PC-3 (cell line): ENCODE results near the gene MEPE. TPM values are rescaled to one million over a fixed set of nuclear protein-coding genes. Genes with fewer than 3 reads are reported as not detected.

Source experiments
- ATAC-seq: fragments of 200-7000 bp; cut with Tn5 transposase; 2 replicates; pipeline ENCODE4 v1.9.1; 2020; ENCODE audit warnings: mild to moderate bottlenecking, moderate library complexity
- BruUV-seq: library from RNA; stranded (reverse); fragments of 400-500 nt; replicated peaks from 2 replicates; lab custom pipeline; 2021; lab: Mats Ljungman, UMichigan
- CTCF ChIA-PET: fragments of 300-600 bp; sonication (Branson Sonifier 250); formaldehyde crosslinking; loops from one replicate; lab custom pipeline; 2022; ENCODE audit warnings: antibody characterized with exemption; lab: Charles Lee
- POLR2A ChIA-PET: fragments of 300-600 bp; sonication (Branson Sonifier 250); formaldehyde crosslinking; loops from one replicate; lab custom pipeline; 2022; ENCODE audit warnings: antibody characterized with exemption; ENCODE audit not compliant: unreplicated experiment; lab: Charles Lee
- DNase-seq: peaks from one replicate; pipeline ENCODE4 v3.0.0-alpha.2; 2015
- H2AFZ ChIP-seq: fragments of 300-600 bp; sonication (generic); 2 replicates; pipeline ENCODE4 v1.6.0; 2016; ENCODE audit warnings: antibody characterized with exemption, low read length
- H3F3A ChIP-seq: fragments of 300-600 bp; sonication (generic); one replicate; pipeline ENCODE4 v1.6.0; 2017; ENCODE audit warnings: antibody characterized with exemption, low read length, control low read depth, mild to moderate bottlenecking; ENCODE audit not compliant: unreplicated experiment
- H3K27ac ChIP-seq: fragments of 300-600 bp; sonication (generic); 2 replicates; pipeline ENCODE4 v1.5.1; 2016; ENCODE audit warnings: mild to moderate bottlenecking, low read length
- H3K27me3 ChIP-seq: fragments of 300-600 bp; sonication (generic); 2 replicates; pipeline ENCODE4 v1.6.1; 2016; ENCODE audit warnings: low read length, mixed read lengths
- H3K36me3 ChIP-seq: fragments of 300-600 bp; sonication (generic); 2 replicates; pipeline ENCODE4 v1.6.1; 2016; ENCODE audit warnings: low read depth, mixed run types, low read length, mixed read lengths
- H3K4me1 ChIP-seq: fragments of 300-600 bp; sonication (generic); 2 replicates; pipeline ENCODE4 v1.5.1; 2016; ENCODE audit warnings: low read length; ENCODE audit not compliant: insufficient read depth
- H3K4me2 ChIP-seq: fragments of 300-600 bp; sonication (generic); 2 replicates; pipeline ENCODE4 v1.6.0; 2016; ENCODE audit warnings: low read length
- H3K4me3 ChIP-seq: fragments of 300-600 bp; sonication (generic); 2 replicates; pipeline ENCODE4 v1.5.1; 2016; ENCODE audit warnings: mild to moderate bottlenecking, low read length, mixed read lengths
- H3K79me2 ChIP-seq: fragments of 300-600 bp; sonication (generic); 2 replicates; pipeline ENCODE4 v1.6.1; 2017; ENCODE audit warnings: low read length, mixed read lengths
- H3K9ac ChIP-seq: fragments of 300-600 bp; sonication (generic); 2 replicates; pipeline ENCODE4 v1.6.0; 2016; ENCODE audit warnings: mild to moderate bottlenecking, low read length
- H3K9me2 ChIP-seq: fragments of 300-600 bp; sonication (generic); replicated peaks from 2 replicates; pipeline ENCODE4 v1.6.1; 2016; ENCODE audit warnings: mixed run types, low read length, mixed read lengths
- H3K9me3 ChIP-seq: fragments of 300-600 bp; sonication (generic); 2 replicates; pipeline ENCODE4 v1.6.1; 2016; ENCODE audit warnings: low read length, mixed read lengths
- H4K20me1 ChIP-seq: fragments of 300-600 bp; sonication (generic); 2 replicates; pipeline ENCODE4 v1.6.1; 2016; ENCODE audit warnings: low read length, mixed read lengths
- EZH2 ChIP-seq: fragments of 300-600 bp; sonication (generic); IDR thresholded peaks from one replicate; pipeline ENCODE4 v1.6.1; 2017; ENCODE audit warnings: antibody characterized with exemption, mild to moderate bottlenecking, low read length; ENCODE audit not compliant: unreplicated experiment
- EZH2phosphoT487 ChIP-seq: fragments of 300-600 bp; sonication (generic); IDR thresholded peaks from 2 replicates; pipeline ENCODE4 v1.6.1; 2018; ENCODE audit warnings: mild to moderate bottlenecking, antibody characterized with exemption, low read length, borderline replicate concordance
- intact Hi-C: fragments of 100-400 bp; cut with micrococcal nuclease; formaldehyde crosslinking; loops from 2 replicates; pipeline ENCODE4 v1.9.0; 2023
- total RNA-seq: library from RNA; depleted of rRNA; stranded (reverse); fragments of >200 nt; gene quantifications from 2 replicates; pipeline ENCODE4 v1.2.3, GENCODE V29; 2014
- TF ChIP-seq, protein P1 (sequence below): fragments of 300-600 bp; sonication (generic); conservative IDR thresholded peaks from 2 replicates; pipeline ENCODE4 v1.5.1; 2017; ENCODE audit warnings: antibody characterized with exemption, low read depth, mild to moderate bottlenecking, low read length

MEPE gene
- total RNA-seq, 1 experiment from 2014 or later, result not detected

GRCh38 chr4:87857789-87858188, 25.0 kb downstream of the MEPE start:
- Histone ChIP-seq H3F3A (no peaks in the 10 kb centered on the region), H3K27ac (no peak overlapping the region), H3K9me2 (no peaks in the 10 kb centered on the region), H2AFZ (no peak overlapping the region), H3K4me2 (no peak overlapping the region), H3K9ac (no peak overlapping the region), H4K20me1 (no peaks in the 10 kb centered on the region), H3K36me3 (no peaks in the 10 kb centered on the region), H3K9me3 (no peaks in the 10 kb centered on the region), H3K79me2 (no peaks in the 10 kb centered on the region), H3K27me3 (no peaks in the 10 kb centered on the region), H3K4me3 (no peak overlapping the region), H3K4me1 (no peaks in the 10 kb centered on the region; the same call in 1 of the 2 replicates)
- no TSS peak for BruUV-seq
- intact Hi-C loops, result no loop called here
- ATAC-seq, result no peak
- no peak for TF ChIP-seq EZH2
- TF ChIP-seq, protein P1, sequence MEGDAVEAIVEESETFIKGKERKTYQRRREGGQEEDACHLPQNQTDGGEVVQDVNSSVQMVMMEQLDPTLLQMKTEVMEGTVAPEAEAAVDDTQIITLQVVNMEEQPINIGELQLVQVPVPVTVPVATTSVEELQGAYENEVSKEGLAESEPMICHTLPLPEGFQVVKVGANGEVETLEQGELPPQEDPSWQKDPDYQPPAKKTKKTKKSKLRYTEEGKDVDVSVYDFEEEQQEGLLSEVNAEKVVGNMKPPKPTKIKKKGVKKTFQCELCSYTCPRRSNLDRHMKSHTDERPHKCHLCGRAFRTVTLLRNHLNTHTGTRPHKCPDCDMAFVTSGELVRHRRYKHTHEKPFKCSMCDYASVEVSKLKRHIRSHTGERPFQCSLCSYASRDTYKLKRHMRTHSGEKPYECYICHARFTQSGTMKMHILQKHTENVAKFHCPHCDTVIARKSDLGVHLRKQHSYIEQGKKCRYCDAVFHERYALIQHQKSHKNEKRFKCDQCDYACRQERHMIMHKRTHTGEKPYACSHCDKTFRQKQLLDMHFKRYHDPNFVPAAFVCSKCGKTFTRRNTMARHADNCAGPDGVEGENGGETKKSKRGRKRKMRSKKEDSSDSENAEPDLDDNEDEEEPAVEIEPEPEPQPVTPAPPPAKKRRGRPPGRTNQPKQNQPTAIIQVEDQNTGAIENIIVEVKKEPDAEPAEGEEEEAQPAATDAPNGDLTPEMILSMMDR, result no peak
- TF ChIP-seq EZH2phosphoT487, result no peak
- CTCF ChIA-PET, result no interaction called here
- no peak for DNase-seq
- POLR2A ChIA-PET, result no interaction called here

DNA sequence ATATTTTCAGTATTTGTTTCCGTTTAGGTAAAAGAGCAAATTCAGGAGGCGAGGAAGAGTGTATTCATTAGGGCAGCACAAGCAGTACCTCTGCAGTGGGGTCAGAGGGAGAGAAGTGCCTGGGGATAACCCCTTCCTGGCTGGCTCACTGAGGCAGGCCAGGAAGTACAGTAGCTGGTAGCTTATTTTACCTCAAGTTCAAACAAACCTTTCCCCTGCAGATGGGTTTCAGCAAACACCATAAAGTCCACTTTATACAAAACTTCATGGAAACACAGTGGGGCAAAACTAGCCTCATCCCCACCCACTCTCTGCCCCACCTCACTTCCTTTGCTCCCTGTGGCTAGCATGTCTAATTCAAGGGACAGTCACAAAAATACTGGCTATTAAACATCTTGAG, 29.5 kb downstream of the MEPE start:
- H4K20me1 ChIP-seq, result no peaks in the 10 kb centered on the region
- H3K27ac ChIP-seq, result no peak overlapping the region
- no peak overlapping the region for H3K4me2 ChIP-seq
- ChIA-PET POLR2A (no interaction called here), CTCF (no interaction called here)
- H3K79me2 ChIP-seq, result no peaks in the 10 kb centered on the region
- H3K36me3 ChIP-seq, result no peaks in the 10 kb centered on the region
- no peak for ATAC-seq
- no peaks in the 10 kb centered on the region for H3K27me3 ChIP-seq
- DNase-seq, result no peak
- no peaks in the 10 kb centered on the region for H3F3A ChIP-seq
- no peak for TF ChIP-seq EZH2phosphoT487
- TF ChIP-seq, protein P1, result no peak
- TF ChIP-seq EZH2, result no peak
- peaks cover 7% of the 10 kb centered on the region; the same call in 1 of the 2 replicates for H3K4me1 ChIP-seq
- intact Hi-C loops, result no loop called here
- no peaks in the 10 kb centered on the region for H3K9me2 ChIP-seq
- BruUV-seq, result no TSS peak
- H3K9ac ChIP-seq, result no peak overlapping the region
- H3K9me3 ChIP-seq, result no peaks in the 10 kb centered on the region
- H3K4me3 ChIP-seq, result no peak overlapping the region
- no peak overlapping the region for H2AFZ ChIP-seq

GRCh38 chr4:87863486-87863885, 30.7 kb downstream of the MEPE start:
- Histone ChIP-seq H3F3A (no peaks in the 10 kb centered on the region), H3K9me2 (no peaks in the 10 kb centered on the region), H3K27ac (no peak overlapping the region), H3K79me2 (no peaks in the 10 kb centered on the region), H3K36me3 (no peaks in the 10 kb centered on the region), H3K4me1 (peaks cover 7% of the 10 kb centered on the region; the same call in 1 of the 2 replicates), H3K9me3 (no peaks in the 10 kb centered on the region), H3K4me3 (no peak overlapping the region), H4K20me1 (no peaks in the 10 kb centered on the region), H2AFZ (no peak overlapping the region), H3K27me3 (no peaks in the 10 kb centered on the region), H3K4me2 (no peak overlapping the region), H3K9ac (no peak overlapping the region)
- no TSS peak for BruUV-seq
- intact Hi-C loops, result no loop called here
- ATAC-seq (no peak), DNase-seq (no peak)
- ChIA-PET POLR2A (no interaction called here), CTCF (interaction anchor here (1.2 kb wide), 1 partner anchor 122 kb away, joined by 3 read pairs; no protein-coding TSS in a partner anchor)
- TF ChIP-seq EZH2 (no peak), EZH2phosphoT487 (no peak)
- TF ChIP-seq, protein P1, result no peak
